GM21526 (cell line): Measurements from ENCODE around the gene LDAH.

Experiments used
- ATAC-seq: cut with Tn5 transposase; IDR thresholded peaks from one replicate; pipeline ENCODE4 v1.9.1; 2021; ENCODE audit warnings: moderate library complexity; ENCODE audit not compliant: unreplicated experiment, low FRiP score

The LDAH gene

GRCh38 chr2:20670315-20671035 is 152.4 kb downstream of the LDAH start:
- no peak for ATAC-seq

- no peak for ATAC-seq
Measured at GRCh38 chr2:20669562-20670314, 153.2 kb downstream of the LDAH start.

- ATAC-seq, result no peak
Measured at GRCh38 chr2:20668871-20669475, 153.9 kb downstream of the LDAH start.

GRCh38 chr2:20668451-20668850 is 154.4 kb downstream of the LDAH start:
- ATAC-seq, result no peak

- no peak for ATAC-seq
Measured at GRCh38 chr2:20667531-20668401, 155.1 kb downstream of the LDAH start.

- ATAC-seq, result no peak
Measured at GRCh38 chr2:20667151-20667530, 155.8 kb downstream of the LDAH start.

GRCh38 chr2:20666304-20667150 is 156.4 kb downstream of the LDAH start, which contains the start of gene GDF7:
Gene GDF7, plus strand, starts transcription at chr2:20667144. Its CDS starts 96 bp downstream, at chr2:20667240.
- ATAC-seq, result no peak

GRCh38 chr2:20666005-20666303 is 156.9 kb downstream of the LDAH start:
- ATAC-seq, result no peak

- ATAC-seq, result no peak
Measured at GRCh38 chr2:20665243-20666004, 157.5 kb downstream of the LDAH start.

- no peak for ATAC-seq
Measured at GRCh38 chr2:20664431-20665242, 158.3 kb downstream of the LDAH start.

- ATAC-seq, result no peak
Measured at GRCh38 chr2:20664071-20664390, 158.9 kb downstream of the LDAH start.

- ATAC-seq, result no peak
Measured at GRCh38 chr2:20663196-20664070, 159.5 kb downstream of the LDAH start.

- no peak for ATAC-seq
Measured at GRCh38 chr2:20662308-20662937, 160.5 kb downstream of the LDAH start.

- peak; percentile 51 for ATAC-seq
Measured at GRCh38 chr2:20661421-20662307, 161.2 kb downstream of the LDAH start.

- no peak for ATAC-seq
Measured at GRCh38 chr2:20660506-20661420, 162.1 kb downstream of the LDAH start.
